ENCODE results near the gene DHFR.

DNA sequence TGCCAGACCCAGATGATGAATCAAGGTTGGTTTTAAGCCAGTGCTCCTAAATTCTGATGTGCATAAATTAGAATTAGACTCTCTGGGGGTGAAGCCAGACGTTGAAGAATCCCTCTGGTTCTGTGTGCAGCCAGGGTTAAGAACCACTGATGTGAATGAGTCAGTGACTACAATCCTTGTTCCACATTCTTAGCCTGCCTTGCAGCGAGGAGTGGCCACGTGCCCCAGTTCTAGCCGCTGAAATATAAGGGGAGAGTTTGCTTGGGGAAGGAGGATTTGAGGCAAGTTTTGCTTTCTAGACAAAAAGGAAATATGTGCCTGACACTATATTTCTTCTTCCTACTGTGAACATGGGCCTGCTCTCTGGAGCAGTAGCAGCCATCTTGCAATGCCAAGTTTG, 34.6 kb downstream of the DHFR start:
- TF ChIP-seq YY1 (IDR thresholded peaks at IDR 0.05; ENCODE audit: insufficient read depth, insufficient read length) (no peak), ZNF274 (IDR thresholded peaks at IDR 0.05; ENCODE audit: low read depth, low read length) (no peak), SUZ12 (IDR thresholded peaks at IDR 0.05; ENCODE audit: extremely low read depth, insufficient read depth, insufficient read length) (no peak)
